Muscle layer of colon (tissue), 2 donors: ENCODE measurements around the gene LGALS3BP.
A peak's percentile ranks its signal among the peaks of the same experiment; 100 is the strongest.

Experiments
- H3K27ac ChIP-seq: one replicate; pipeline ENCODE4 v1.7.0; 2013; ENCODE audit warnings: low read depth, mild to moderate bottlenecking, low read length, moderate library complexity
- H3K27me3 ChIP-seq, 2 donors: one replicate each; pipeline ENCODE4 v1.7.0; 2013; ENCODE audit warnings: low read length in 2 of 2, mild to moderate bottlenecking in 2 of 2; ENCODE audit not compliant: insufficient read depth in 2 of 2, control insufficient read depth in 1 of 2
- H3K36me3 ChIP-seq: one replicate; pipeline ENCODE4 v1.7.0; 2013; ENCODE audit warnings: mild to moderate bottlenecking, low read length; ENCODE audit not compliant: insufficient read depth
- H3K4me1 ChIP-seq: one replicate; pipeline ENCODE4 v1.7.0; 2013; ENCODE audit warnings: mild to moderate bottlenecking, low read length; ENCODE audit not compliant: insufficient read depth
- H3K4me3 ChIP-seq, 2 donors: one replicate each; pipeline ENCODE4 v1.7.0; 2013; ENCODE audit warnings: low read length in 2 of 2, low read depth in 1 of 2, mild to moderate bottlenecking in 1 of 2, moderate library complexity in 1 of 2
- H3K9ac ChIP-seq: one replicate; pipeline ENCODE4 v1.7.0; 2013; ENCODE audit warnings: low read length
- H3K9me3 ChIP-seq: one replicate; pipeline ENCODE4 v1.7.0; 2013; ENCODE audit warnings: mild to moderate bottlenecking, low read length
- donor health status: abdominal sarcoma.
- donor health status: Adenocarcinoma of cecum.

The LGALS3BP gene

GRCh38 chr17:79009397-79010303 lies 29.9 kb upstream of the LGALS3BP start, which contains the start of gene CANT1:
Gene CANT1 (minus strand): TSS chr17:79009764. CDS start chr17:78997622, 12,142 bp downstream.
- Histone ChIP-seq H3K9ac (peak within 1 kb of the TSS; percentile 65), H3K4me1 (peaks cover 28% of the 10 kb centered on the region), H3K9me3 (no peaks in the 10 kb centered on the region), H3K27me3 (no peaks in the 10 kb centered on the region), H3K27ac (peak within 1 kb of the TSS; percentile 50), H3K4me3 (peak within 1 kb of the TSS; percentile 33 to 80), H3K36me3 (no peaks in the 10 kb centered on the region)

GRCh38 chr17:79008666-79009387 lies 29.1 kb upstream of the LGALS3BP start:
- peak overlapping the region; percentile 33 to 80 for H3K4me3 ChIP-seq
- H3K27ac ChIP-seq = peak overlapping the region; percentile 34
- H3K9ac ChIP-seq = peak overlapping the region; percentile 65
- peaks cover 28% of the 10 kb centered on the region for H3K4me1 ChIP-seq
- H3K36me3 ChIP-seq = no peaks in the 10 kb centered on the region
- H3K9me3 ChIP-seq = no peaks in the 10 kb centered on the region
- no peaks in the 10 kb centered on the region for H3K27me3 ChIP-seq

- H3K4me1 ChIP-seq = peaks cover 28% of the 10 kb centered on the region
These were observed 28.0 kb upstream of the LGALS3BP start for GRCh38 chr17:79007504-79008381.

GRCh38 chr17:79006794-79007503 lies 27.2 kb upstream of the LGALS3BP start:
- no peaks in the 10 kb centered on the region for H3K36me3 ChIP-seq
- H3K4me3 ChIP-seq = no peak overlapping the region
- no peak overlapping the region for H3K27ac ChIP-seq
- H3K4me1 ChIP-seq = peaks cover 28% of the 10 kb centered on the region
- no peak overlapping the region for H3K9ac ChIP-seq
- H3K27me3 ChIP-seq = no peaks in the 10 kb centered on the region
- H3K9me3 ChIP-seq = no peaks in the 10 kb centered on the region

More at GRCh38 chr17:79007504-79008381, 28.0 kb upstream of the LGALS3BP start:
- H3K4me3 ChIP-seq = no peak overlapping the region
- no peak overlapping the region for H3K9ac ChIP-seq
- no peaks in the 10 kb centered on the region for H3K36me3 ChIP-seq
- H3K27ac ChIP-seq = no peak overlapping the region
- H3K9me3 ChIP-seq = no peaks in the 10 kb centered on the region
- no peaks in the 10 kb centered on the region for H3K27me3 ChIP-seq

- Histone ChIP-seq H3K4me1 (peaks cover 28% of the 10 kb centered on the region), H3K9ac (no peak overlapping the region), H3K27ac (no peak overlapping the region), H3K27me3 (no peaks in the 10 kb centered on the region), H3K9me3 (no peaks in the 10 kb centered on the region), H3K36me3 (no peaks in the 10 kb centered on the region), H3K4me3 (no peak overlapping the region)
These were observed 26.3 kb upstream of the LGALS3BP start for GRCh38 chr17:79006046-79006445.

GRCh38 chr17:79005063-79005861 lies 25.5 kb upstream of the LGALS3BP start:
- H3K9ac ChIP-seq = no peak overlapping the region
- H3K36me3 ChIP-seq = no peaks in the 10 kb centered on the region
- H3K27me3 ChIP-seq = no peaks in the 10 kb centered on the region
- no peaks in the 10 kb centered on the region for H3K9me3 ChIP-seq
- H3K4me1 ChIP-seq = peaks cover 26% of the 10 kb centered on the region
- H3K4me3 ChIP-seq = no peak overlapping the region
- no peak overlapping the region for H3K27ac ChIP-seq

GRCh38 chr17:79003661-79004411 lies 24.1 kb upstream of the LGALS3BP start:
- no peak overlapping the region for H3K27ac ChIP-seq
- no peaks in the 10 kb centered on the region for H3K9me3 ChIP-seq
- no peak overlapping the region for H3K4me3 ChIP-seq
- H3K27me3 ChIP-seq = no peaks in the 10 kb centered on the region
- no peaks in the 10 kb centered on the region for H3K36me3 ChIP-seq
- H3K4me1 ChIP-seq = peaks cover 22% of the 10 kb centered on the region
- H3K9ac ChIP-seq = no peak overlapping the region

GRCh38 chr17:79002796-79003593 lies 23.3 kb upstream of the LGALS3BP start:
- Histone ChIP-seq H3K9me3 (no peaks in the 10 kb centered on the region), H3K9ac (no peak overlapping the region), H3K27ac (no peak overlapping the region), H3K27me3 (no peaks in the 10 kb centered on the region), H3K4me1 (peaks cover 14% of the 10 kb centered on the region), H3K4me3 (no peak overlapping the region), H3K36me3 (peaks cover 3% of the 10 kb centered on the region)

- Histone ChIP-seq H3K27ac (no peak overlapping the region), H3K27me3 (no peaks in the 10 kb centered on the region)
These were observed 22.6 kb upstream of the LGALS3BP start for GRCh38 chr17:79002291-79002690.

More at GRCh38 chr17:79002291-79002690, 22.6 kb upstream of the LGALS3BP start:
- peaks cover 8% of the 10 kb centered on the region for H3K36me3 ChIP-seq
- H3K9ac ChIP-seq = no peak overlapping the region
- peaks cover 9% of the 10 kb centered on the region for H3K4me1 ChIP-seq
- no peaks in the 10 kb centered on the region for H3K9me3 ChIP-seq
- H3K4me3 ChIP-seq = no peak overlapping the region
